ENCODE results near the gene ALDH1A3. TPM values are rescaled to one million over a fixed set of nuclear protein-coding genes. Genes with fewer than 3 reads are reported as not detected.
A peak's percentile ranks its signal among the peaks of the same experiment; 100 is the strongest.

ALDH1A3 gene
- total and polyA plus RNA-seq, 2 of the 4 experiments (the other 2 are of a cell fraction) = 3.1 to 5.0 TPM

DNA sequence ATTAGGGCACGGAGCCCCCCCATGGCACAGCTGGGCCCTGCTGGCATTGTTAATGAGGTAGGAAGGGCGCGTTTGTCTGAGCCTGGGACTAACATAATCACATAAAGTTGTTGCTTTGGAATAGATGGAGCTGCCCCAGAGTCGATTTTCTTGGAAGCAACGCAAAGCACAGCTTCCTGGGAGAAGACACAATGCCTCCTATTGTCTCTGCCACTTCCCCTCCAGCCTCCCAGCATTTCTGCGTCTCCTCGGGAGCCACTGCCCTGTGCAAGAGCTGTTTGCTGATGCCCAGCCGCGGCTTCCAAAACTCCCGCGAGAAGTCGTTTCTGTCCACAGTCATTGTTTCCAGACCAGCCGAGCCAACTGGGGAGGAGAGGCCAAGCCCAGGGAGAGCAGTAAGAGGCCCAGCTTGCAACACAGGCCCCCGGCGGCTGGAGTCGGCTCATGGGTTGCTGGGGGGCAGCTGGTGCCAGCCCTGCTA is 18.1 kb upstream of the ALDH1A3 start:
- POLR2A ChIA-PET (ENCODE audit: unreplicated experiment) = interaction anchor here (0.6 kb wide), 1 partner anchor 390 kb away, joined by 9 read pairs; the partner anchor contains the start of gene CHSY1

More for the DNA sequence above, 18.1 kb upstream of the ALDH1A3 start:
- dilution Hi-C loops (cut with HindIII; ENCODE audit: low sequenced_read_pairs, unreplicated experiment) (no loop called here), in situ Hi-C loops (cut with MboI; ENCODE audit: low sequenced_read_pairs) (no loop called here), intact Hi-C loops (cut with micrococcal nuclease) (no loop called here)
- no peak for ATAC-seq (ENCODE audit: low read depth)
- Histone ChIP-seq H2BK15ac (ENCODE audit: low read depth, low read length) (no peak overlapping the region), H3K23ac (ENCODE audit: low read depth, low read length) (no peak overlapping the region), H3K4me2 (ENCODE audit: low read depth, low read length) (no peak overlapping the region), H3K4ac (ENCODE audit: low read depth, low read length) (0 out of 2 replicates have a peak overlapping the region, but pooled peaks have one; percentile 13), H2AK9ac (replicated peaks; ENCODE audit: low read depth, low read length, poor library complexity) (no peak overlapping the region), H2AK5ac (ENCODE audit: low read depth, low read length) (no peak overlapping the region), H3K27ac (ENCODE audit: insufficient read depth, low read length) (no peak overlapping the region), H3K56ac (ENCODE audit: extremely low read depth, insufficient read depth, low read length) (no peak overlapping the region), H3K36me3 (ENCODE audit: control insufficient read depth, insufficient read depth, low read length) (no peaks in the 10 kb centered on the region), H4K8ac (ENCODE audit: low read depth in 2 of 2, low read length in 2 of 2) (no peak overlapping the region), H4K20me1 (ENCODE audit: insufficient read depth, low read length) (no peaks in the 10 kb centered on the region), H3K9me1 (ENCODE audit: insufficient read depth, low read length) (0 out of 2 replicates have a peak, but pooled peaks cover 3% of the 10 kb centered on the region), H3K9me3 (ENCODE audit: control insufficient read depth, insufficient read depth, low read length) (peaks cover 7% of the 10 kb centered on the region), H2BK120ac (ENCODE audit: low read depth, low read length) (peak overlapping the region; percentile 4; the same call in 1 of the 2 replicates), H3K79me1 (ENCODE audit: low read depth in 1 of 2, low read length in 2 of 2) (no peaks in the 10 kb centered on the region), H2BK20ac (ENCODE audit: low read depth, low read length) (no peak overlapping the region), H2AFZ (replicated peaks; ENCODE audit: low read length, poor library complexity) (no peak overlapping the region), H2BK5ac (ENCODE audit: low read depth, low read length, poor library complexity, severe bottlenecking) (no peak overlapping the region), H3K18ac (ENCODE audit: low read depth, low read length) (no peak overlapping the region), H4K91ac (ENCODE audit: insufficient read depth, low read depth, low read length) (no peak overlapping the region), H3K27me3 (ENCODE audit: control insufficient read depth, insufficient read depth, low read length) (peaks cover 6% of the 10 kb centered on the region), H3K14ac (replicated peaks; ENCODE audit: low read depth, low read length) (no peak overlapping the region), H3K4me1 (ENCODE audit: control insufficient read depth, insufficient read depth, low read length) (peaks cover 9% of the 10 kb centered on the region), H4K5ac (ENCODE audit: low read depth, low read length) (no peak overlapping the region), H3K9ac (ENCODE audit: low read depth, low read length) (no peak overlapping the region), H3K4me3 (ENCODE audit: insufficient read depth, low read depth, low read length) (no peak overlapping the region)
- TF ChIP-seq POLR2A (IDR thresholded peaks at IDR 0.05; ENCODE audit: low read depth, low read length) = no peak
- no peak for TF ChIP-seq CHD1 (IDR thresholded peaks at IDR 0.05; ENCODE audit: low read depth, low read length)
- TF ChIP-seq RAD21 (IDR thresholded peaks at IDR 0.05; ENCODE audit: low read length) = no peak
- no peak for TF ChIP-seq MXI1 (IDR thresholded peaks at IDR 0.05; ENCODE audit: borderline replicate concordance, low read depth, low read length)
- no peak for TF ChIP-seq RFX5 (IDR thresholded peaks at IDR 0.05; ENCODE audit: low read depth, low read length)
- no peak for TF ChIP-seq FOS (IDR thresholded peaks at IDR 0.05; ENCODE audit: low read depth, low read length)
- no peak for TF ChIP-seq RCOR1 (IDR thresholded peaks at IDR 0.05; ENCODE audit: insufficient replicate concordance, low read length)
- TF ChIP-seq SMC3 (IDR thresholded peaks at IDR 0.05; ENCODE audit: low read depth, low read length) = no peak
- no peak for TF ChIP-seq BHLHE40 (IDR thresholded peaks at IDR 0.05; ENCODE audit: low read depth, low read length)
- TF ChIP-seq ELK1 (IDR thresholded peaks at IDR 0.05; ENCODE audit: borderline replicate concordance, low read depth, low read length) = no peak
- TF ChIP-seq, protein P1, sequence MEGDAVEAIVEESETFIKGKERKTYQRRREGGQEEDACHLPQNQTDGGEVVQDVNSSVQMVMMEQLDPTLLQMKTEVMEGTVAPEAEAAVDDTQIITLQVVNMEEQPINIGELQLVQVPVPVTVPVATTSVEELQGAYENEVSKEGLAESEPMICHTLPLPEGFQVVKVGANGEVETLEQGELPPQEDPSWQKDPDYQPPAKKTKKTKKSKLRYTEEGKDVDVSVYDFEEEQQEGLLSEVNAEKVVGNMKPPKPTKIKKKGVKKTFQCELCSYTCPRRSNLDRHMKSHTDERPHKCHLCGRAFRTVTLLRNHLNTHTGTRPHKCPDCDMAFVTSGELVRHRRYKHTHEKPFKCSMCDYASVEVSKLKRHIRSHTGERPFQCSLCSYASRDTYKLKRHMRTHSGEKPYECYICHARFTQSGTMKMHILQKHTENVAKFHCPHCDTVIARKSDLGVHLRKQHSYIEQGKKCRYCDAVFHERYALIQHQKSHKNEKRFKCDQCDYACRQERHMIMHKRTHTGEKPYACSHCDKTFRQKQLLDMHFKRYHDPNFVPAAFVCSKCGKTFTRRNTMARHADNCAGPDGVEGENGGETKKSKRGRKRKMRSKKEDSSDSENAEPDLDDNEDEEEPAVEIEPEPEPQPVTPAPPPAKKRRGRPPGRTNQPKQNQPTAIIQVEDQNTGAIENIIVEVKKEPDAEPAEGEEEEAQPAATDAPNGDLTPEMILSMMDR (conservative IDR thresholded peaks at IDR 0.05; ENCODE audit: low read depth, low read length) = no peak
- TF ChIP-seq MAZ (IDR thresholded peaks at IDR 0.05; ENCODE audit: borderline replicate concordance, low read depth, low read length) = no peak
- TF ChIP-seq USF2 (IDR thresholded peaks at IDR 0.05; ENCODE audit: low read depth, low read length) = no peak
- TF ChIP-seq MAFK (IDR thresholded peaks at IDR 0.05; ENCODE audit: low read depth, low read length) = no peak
- TF ChIP-seq NFE2L2 (IDR thresholded peaks at IDR 0.05; ENCODE audit: low read depth, low read length) = no peak
- TF ChIP-seq CEBPB (IDR thresholded peaks at IDR 0.05; ENCODE audit: low read depth, low read length) = no peak
- 80% methylated on average over 7 of the region's 16 CpGs; no CpG with 5 or more reads in 1 of the 2 experiments for WGBS, 2 experiments (ENCODE audit: extremely low coverage in 2 of 2, insufficient read length in 1 of 2)
- BruUV-seq (replicated peaks) = no TSS peak
- CTCF ChIA-PET = no interaction called here
- no peak for DNase-seq

Measured in IMR-90 (cell line).